ENCODE results near the gene RGS6. TPM values are rescaled to one million over a fixed set of nuclear protein-coding genes. Genes with fewer than 3 reads are reported as not detected.

Gene RGS6
- total RNA-seq, 2 donors from 2014 or later: 0.15 to 0.45 TPM

GRCh38 chr14:72554994-72555608 is 622.9 kb downstream of the RGS6 start:
- H3K4me1 ChIP-seq: no peaks in the 10 kb centered on the region
- H3K27ac ChIP-seq: no peak overlapping the region
- DNase-seq: no peak
- no peaks in the 10 kb centered on the region for H3K36me3 ChIP-seq
- H3K4me3 ChIP-seq: no peak overlapping the region
- no peak overlapping the region for H3K9ac ChIP-seq (ENCODE audit: low read depth in 2 of 2, low read length in 2 of 2)
- no peak for TF ChIP-seq CTCF (IDR thresholded peaks at IDR 0.05)
- intact Hi-C loops (cut with DNase I): no loop called here
- H3K9me3 ChIP-seq: no peaks in the 10 kb centered on the region
- no peaks in the 10 kb centered on the region for H3K27me3 ChIP-seq

GRCh38 chr14:72555609-72556000 is 623.4 kb downstream of the RGS6 start:
- Histone ChIP-seq H3K9me3 (no peaks in the 10 kb centered on the region), H3K9ac (ENCODE audit: low read depth in 2 of 2, low read length in 2 of 2) (no peak overlapping the region), H3K4me1 (no peaks in the 10 kb centered on the region), H3K27me3 (no peaks in the 10 kb centered on the region), H3K4me3 (no peak overlapping the region), H3K27ac (no peak overlapping the region), H3K36me3 (no peaks in the 10 kb centered on the region)
- no peak for TF ChIP-seq CTCF (IDR thresholded peaks at IDR 0.05)
- intact Hi-C loops (cut with DNase I): no loop called here
- no peak for DNase-seq

- Histone ChIP-seq H3K4me1 (no peaks in the 10 kb centered on the region), H3K9me3 (no peaks in the 10 kb centered on the region), H3K9ac (ENCODE audit: low read depth in 2 of 2, low read length in 2 of 2) (no peak overlapping the region), H3K27ac (no peak overlapping the region), H3K36me3 (no peaks in the 10 kb centered on the region), H3K4me3 (no peak overlapping the region), H3K27me3 (no peaks in the 10 kb centered on the region)
- no peak for DNase-seq
- intact Hi-C loops (cut with DNase I): no loop called here
- no peak for TF ChIP-seq CTCF (IDR thresholded peaks at IDR 0.05)
Measured at GRCh38 chr14:72557671-72558070, 625.4 kb downstream of the RGS6 start.

GRCh38 chr14:72558721-72559120 is 626.5 kb downstream of the RGS6 start:
- Histone ChIP-seq H3K27me3 (no peaks in the 10 kb centered on the region), H3K27ac (no peak overlapping the region), H3K4me3 (no peak overlapping the region), H3K9ac (ENCODE audit: low read depth in 2 of 2, low read length in 2 of 2) (no peak overlapping the region), H3K36me3 (no peaks in the 10 kb centered on the region), H3K4me1 (no peaks in the 10 kb centered on the region), H3K9me3 (no peaks in the 10 kb centered on the region)
- no peak for TF ChIP-seq CTCF (IDR thresholded peaks at IDR 0.05)
- intact Hi-C loops (cut with DNase I): no loop called here
- no peak for DNase-seq

GRCh38 chr14:72559202-72559601 is 627.0 kb downstream of the RGS6 start:
- Histone ChIP-seq H3K4me1 (no peaks in the 10 kb centered on the region), H3K9ac (ENCODE audit: low read depth in 2 of 2, low read length in 2 of 2) (no peak overlapping the region), H3K36me3 (no peaks in the 10 kb centered on the region), H3K4me3 (no peak overlapping the region), H3K27ac (no peak overlapping the region), H3K27me3 (no peaks in the 10 kb centered on the region), H3K9me3 (no peaks in the 10 kb centered on the region)
- DNase-seq: no peak
- intact Hi-C loops (cut with DNase I): no loop called here
- TF ChIP-seq CTCF (IDR thresholded peaks at IDR 0.05): no peak

Data from colonic mucosa (tissue), 4 donors.